Hematopoietic multipotent progenitor cell treated with erythropoietin and hydrocortisone succinate and interleukin-3 and kit ligand, for 17 days (in vitro differentiated cells): ENCODE measurements around the gene HS3ST5.
"Not testable (repeated sequence)": the region's sequence is repeated elsewhere in the genome, so short reads cannot be mapped to it uniquely, and the experiment has no call there.

ENCODE experiments used
- DNase-seq: peaks from one replicate; pipeline ENCODE4 v3.0.0-alpha.2; 2015; ENCODE audit warnings: low spot score

The HS3ST5 gene

DNA sequence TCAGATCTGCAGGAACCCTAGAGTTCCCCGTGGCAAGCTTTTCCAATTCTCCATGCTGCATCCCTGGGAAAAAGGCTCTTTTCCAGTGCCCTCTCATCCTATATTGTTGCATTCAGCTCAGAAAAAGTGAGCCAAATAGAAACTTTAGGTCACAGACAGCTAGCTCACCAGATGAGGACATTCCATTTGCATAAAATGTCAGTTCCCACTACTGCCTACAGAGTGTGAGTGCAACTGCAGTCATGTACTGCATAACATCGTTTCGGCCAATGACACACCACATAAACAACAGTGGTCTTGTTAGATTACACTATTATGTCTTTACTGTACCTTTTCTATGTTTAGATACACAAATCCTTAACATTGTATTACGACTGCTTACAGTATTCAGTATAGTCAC, 8.6 kb downstream of the HS3ST5 start:
- no peak for DNase-seq

DNA sequence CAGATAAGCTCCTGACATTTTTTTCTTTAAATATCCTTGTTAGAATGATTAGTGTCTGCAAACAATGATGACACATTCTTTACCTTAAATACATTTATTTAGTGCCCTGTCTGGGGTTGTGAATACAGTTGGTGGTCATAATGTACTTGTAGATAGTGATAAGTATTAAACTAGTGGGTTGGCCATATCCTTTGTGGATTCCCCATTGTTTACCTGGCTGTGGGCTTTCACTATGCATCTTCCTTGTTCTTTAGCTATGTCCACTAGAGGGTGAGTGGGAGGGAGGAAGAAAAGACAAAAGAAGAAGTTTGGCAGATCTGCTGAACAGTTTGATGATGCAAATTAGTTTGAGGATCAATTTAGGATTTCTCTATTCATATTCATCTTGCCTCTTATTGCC, 15.7 kb downstream of the HS3ST5 start:
- DNase-seq: no peak

DNA sequence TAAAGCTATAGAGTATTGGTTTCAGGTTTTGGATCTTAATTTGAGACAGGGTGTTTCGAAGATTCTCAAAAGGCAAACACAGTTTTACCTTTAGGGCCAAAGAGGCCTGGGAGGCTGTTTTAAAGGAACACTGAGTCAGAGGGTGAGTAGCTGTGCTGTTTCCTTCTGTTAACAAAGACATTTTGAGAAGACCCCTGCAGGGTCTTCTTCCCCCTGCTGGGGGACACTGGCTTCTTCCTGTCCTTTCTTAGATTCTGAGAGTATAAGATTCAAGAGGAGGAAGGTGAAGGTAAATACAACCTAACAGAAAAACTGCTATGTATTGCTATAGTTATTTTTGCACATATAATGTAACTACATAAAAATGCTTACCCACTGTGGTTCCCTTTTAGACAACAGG, 19.0 kb downstream of the HS3ST5 start:
- DNase-seq: no peak

DNA sequence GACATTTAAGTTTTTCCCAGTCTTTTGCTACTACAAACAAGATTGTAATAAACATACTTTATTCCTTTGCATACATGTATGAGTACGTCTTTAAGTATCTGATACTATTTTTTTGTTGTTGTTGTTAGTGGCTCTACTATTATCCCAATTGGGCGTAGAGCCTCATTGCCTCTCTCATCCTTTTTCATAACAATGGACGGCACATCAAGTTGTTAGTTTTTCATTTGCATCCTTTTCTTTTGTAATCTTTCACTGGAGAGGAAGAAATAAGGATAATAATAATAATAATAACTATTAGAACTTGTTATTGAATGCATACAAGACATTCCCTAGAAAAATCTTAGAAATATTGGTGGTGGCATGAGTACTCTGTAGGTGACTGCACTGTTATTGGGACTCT, 23.1 kb downstream of the HS3ST5 start:
- DNase-seq: no peak

DNA sequence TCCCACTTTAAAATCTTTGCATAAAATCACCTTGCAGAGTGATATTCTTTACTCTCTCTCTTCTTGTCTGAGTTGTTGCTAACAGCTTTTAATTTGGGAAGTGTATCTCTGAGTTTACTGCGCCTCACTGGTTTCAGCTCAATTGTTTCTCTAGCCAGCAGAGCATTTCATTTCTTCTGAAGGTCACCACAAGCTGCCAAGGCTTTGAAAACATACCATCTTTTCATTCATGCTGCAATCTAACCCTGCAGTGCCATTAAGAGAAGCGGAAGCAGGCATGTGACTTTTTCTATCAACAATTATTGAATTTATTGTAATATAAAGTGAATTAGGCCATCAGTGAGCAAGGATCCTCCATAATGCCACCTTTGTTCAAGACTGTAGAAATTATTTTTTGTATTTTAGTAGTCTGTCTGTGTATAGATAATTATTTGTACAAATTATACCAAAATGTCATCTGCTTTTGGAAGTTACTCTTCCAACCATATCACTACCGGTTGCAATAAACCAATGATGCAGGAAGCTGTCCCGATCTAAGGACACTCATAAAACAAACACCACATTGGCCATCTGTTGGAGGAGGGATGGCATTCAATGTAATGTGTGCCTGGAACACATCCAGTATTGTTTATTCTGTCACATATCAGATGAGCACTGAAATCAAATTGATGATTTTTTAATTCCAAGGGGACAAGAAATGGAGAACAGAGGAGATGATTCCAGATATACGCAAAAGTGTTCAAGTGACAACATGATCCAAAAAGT, 26.8 kb downstream of the HS3ST5 start:
- no peak for DNase-seq

DNA sequence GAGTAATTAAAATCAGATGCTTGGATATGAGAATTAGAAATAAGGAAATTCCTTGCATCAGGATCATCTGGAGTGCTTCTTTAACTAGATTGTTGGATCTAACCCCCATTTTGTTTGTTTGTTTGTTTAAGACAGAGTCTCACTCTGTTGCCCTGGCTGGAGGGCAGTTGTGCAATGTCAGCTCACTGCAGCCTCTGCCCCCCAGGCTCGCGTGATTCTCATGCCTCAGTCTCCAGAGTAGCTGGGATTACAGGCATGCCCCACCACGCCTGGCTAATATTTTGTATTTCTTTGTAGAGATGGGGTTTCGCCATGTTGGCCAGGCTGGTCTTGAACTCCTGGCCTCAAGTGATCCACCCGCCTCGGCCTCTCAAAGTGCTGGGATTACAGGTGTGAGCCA, 29.0 kb downstream of the HS3ST5 start:
- DNase-seq: not testable (repeated sequence)

DNA sequence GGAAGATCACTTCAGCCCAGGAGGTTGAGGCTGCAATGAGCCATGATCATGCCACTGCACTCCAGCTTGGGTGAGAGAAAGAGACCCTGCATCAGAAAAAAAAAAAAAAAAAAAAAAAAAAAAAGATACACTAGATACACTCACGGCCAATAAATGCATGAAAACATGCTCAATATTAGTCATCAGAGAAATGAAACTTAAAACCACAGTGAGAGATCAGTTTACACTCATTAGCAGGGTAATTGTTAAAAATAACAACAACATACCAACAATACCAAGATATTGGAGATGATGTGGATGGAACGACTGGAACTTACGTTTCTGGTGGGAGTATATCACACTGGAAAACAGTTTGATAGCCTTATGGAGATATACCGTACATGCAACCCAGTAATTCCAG, 29.9 kb downstream of the HS3ST5 start:
- no peak for DNase-seq

DNA sequence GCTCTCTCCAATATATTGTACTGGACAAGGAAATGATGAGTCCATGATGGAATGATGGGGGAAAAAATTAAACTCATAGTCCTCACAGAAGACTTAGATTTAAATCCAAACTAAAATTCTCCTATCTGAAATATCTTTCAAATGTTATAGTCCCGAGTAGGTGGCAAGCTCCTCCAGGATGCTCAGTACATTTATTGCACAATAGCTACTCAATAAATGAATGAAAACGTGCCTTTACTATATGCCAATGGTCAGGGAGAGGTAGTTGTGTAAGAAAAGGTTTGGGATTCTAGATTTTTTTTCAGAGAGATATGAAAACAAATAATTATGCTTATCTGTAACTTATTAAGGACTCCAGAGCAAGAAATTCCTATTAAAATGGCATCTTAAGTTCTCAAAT, 32.8 kb downstream of the HS3ST5 start:
- no peak for DNase-seq

DNA sequence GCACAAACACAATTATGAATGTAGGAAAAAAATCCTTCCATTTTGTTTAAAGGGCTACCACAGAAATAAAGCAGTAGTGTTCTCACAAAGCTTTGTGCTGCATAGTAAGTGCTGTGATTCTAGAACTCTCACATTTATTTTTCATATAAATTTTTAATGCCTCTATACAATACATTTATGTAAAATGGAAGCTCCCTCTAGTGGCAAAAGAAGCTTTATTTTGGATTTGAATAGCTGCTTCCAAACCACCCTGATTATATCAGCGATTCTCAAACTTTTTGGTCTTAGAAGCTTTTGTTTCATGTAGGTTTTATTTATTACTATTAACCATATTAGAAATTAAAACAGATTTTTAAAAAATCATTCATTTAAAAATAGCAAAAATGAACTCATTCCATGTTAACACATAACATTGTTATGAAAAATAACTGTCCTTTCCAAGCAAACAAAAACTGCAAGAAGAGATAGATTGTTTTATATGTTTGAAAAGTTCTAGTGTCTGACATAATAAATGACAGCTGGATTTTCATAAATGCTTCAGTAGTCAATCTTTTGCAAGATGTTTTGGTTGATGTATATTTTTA, 38.4 kb downstream of the HS3ST5 start:
- no peak for DNase-seq

DNA sequence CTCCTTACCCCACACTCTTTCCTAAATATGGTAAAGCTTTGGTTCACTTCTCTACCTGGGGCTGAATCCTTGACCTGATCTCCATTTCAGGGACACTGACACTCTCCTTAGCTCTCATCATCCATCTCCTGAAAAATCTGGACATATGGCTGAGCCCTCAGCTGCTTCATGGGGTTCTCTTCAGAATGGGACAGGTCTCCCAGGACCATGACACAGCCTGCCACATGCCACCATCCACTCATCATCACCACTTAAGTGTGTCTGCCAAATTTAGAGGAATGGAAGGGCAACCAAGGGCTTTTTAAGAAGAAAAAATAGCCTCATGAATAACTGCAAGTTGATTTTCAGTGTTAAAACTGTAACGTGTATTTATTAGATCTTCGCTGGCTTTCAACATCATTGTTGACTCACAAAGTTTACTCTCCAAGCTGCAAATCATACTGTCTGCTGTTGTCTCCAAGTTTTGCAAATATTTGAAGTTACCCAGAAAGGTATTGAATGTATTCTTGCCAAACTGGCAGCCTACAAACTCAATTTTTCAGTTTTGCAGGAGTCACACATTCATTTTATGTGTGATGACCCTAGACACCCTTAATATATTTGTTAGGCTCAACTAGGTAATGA, 41.1 kb downstream of the HS3ST5 start:
- DNase-seq: no peak

DNA sequence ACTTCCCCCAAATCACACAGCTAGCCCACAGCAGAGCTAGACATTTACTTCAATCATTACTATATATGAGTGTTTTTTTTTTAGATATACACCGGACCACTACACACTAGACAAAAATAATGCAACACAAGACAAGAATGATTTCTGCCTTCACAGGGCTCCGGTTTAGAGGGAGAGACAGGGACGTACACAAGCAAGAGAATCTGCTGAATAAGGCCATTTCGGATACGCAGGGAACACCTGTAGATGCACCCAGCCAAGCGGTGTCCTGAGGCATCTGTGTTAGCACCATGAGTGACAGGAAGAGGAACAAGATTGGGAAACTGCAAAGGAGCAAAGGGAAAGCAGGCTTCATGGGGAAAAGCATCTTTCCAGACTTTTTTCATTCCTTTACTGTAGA, 45.7 kb downstream of the HS3ST5 start:
- DNase-seq: no peak

DNA sequence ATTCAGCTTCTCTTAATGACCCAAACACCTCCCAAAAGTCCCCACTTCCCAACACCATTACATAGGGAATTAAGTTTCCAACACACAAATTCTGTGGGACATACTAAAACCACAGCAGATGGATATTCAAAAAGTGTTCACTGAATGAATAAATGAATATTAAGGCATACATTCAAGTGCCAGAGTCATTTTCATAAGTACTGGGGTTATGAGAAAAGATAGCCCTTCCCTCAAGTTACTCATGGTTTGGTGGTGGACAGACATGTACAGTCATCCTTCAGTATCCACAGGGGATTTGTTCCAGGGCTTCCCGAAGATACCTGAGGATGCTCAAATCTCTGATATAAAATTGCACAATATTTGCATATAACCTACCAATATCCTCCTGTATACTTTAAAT, 50.4 kb downstream of the HS3ST5 start:
- no peak for DNase-seq

DNA sequence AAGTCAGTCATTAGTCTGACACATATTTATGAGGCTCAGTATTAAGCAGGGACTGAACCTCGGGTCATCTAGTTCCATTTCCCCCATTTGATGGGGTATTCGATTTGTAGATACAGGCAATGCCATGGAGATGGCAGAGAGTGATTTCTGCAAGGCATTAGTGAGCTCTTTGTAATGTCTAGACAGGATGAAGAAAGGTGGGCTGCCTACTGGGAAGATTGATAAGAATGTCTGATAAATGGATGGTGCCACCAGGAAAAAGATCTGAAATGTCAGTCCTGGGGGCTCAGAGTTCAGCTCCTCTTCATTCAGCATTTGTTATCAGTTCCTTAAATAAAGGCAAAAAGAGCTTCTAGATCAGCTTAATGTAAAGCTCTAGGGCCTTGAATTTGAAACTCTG, 51.4 kb downstream of the HS3ST5 start:
- no peak for DNase-seq

DNA sequence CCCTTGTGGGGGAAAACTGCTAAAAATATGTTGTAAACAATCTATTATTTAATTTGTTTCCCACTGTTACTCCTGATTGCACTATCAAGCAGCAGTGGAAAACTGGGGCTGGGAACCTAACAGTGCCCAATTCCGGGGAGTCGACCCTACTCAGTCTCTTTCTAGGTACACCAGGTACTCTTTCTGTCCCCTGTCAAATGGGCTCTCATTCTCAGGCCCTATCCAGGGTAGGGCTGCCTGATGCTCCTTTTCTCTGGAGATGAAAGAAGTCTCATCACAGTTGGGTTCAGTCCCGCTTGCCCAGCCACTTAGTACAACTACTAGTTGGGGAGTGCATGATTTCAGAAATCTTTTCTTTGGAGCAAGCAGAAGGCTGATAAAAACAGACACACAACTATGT, 52.0 kb downstream of the HS3ST5 start:
- no peak for DNase-seq

DNA sequence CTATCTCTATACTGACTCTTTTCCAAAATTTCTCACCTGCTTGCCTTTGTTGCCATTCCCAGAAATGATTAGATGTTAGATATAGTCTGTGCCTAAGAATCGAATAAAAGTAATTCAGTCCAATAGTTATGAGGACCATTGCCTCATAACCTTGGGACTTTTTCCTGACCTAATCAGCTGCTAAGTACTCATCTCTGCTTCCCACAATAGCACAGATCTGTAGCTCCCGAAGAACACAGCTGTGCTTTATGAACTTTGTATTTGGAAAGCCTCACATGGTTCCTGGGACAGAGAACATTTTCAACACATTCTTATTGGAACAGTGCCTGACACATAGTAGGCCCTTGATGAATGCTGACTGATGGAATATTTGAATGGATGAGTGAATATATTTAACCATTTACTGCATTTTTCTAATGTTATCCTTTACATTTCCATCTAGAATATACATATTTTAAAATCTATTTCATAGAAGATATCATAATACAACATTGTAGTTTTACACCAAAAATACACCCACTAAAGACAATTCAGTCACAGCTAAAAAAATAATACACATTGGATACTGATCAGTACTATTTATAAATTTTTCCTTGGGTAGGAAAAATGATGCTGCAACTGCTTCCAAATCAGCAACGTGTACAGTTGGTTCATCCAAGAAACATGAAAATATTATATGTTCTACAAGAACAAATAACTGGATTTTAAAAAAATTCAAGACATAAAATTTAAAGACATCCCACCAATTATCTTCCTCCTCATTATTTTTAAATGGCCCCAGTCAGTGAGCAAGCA, 53.9 kb downstream of the HS3ST5 start:
- no peak for DNase-seq

DNA sequence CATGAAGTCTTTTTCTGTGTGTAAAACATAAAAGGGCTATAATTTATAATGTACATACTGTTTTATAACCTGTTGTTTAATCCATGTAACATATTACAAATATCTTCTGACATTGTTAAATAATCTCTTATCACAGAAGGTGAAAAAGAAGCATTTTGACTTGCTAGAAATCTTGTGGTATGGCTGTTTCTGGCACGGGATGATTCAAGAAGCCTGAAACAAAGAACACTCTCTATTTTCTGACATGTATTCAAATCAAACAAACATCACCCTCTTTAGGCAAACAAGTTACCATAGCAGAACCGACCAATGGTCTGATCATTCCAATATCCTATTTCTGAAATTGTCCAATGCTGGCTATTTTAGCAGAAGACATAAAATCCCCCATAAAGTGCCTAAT, 55.4 kb downstream of the HS3ST5 start:
- no peak for DNase-seq

DNA sequence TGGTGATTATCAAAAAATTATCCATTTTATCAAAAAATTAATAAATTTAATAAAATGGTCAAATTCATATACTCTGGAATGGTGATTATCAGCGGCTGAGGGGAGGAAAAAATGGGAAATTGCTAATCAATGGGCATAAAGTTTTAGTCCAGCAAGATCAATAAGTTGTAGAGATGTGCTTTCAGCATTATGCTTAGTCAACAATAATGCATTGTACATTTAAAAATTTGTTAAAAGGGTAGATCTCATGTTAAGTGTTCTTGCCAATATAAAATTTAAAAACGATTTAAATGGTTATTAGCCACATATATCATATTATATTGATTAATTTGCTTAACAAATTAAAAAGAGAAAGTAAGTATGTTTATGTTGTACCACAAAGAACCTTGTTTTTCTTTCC, 56.6 kb downstream of the HS3ST5 start:
- DNase-seq: no peak

DNA sequence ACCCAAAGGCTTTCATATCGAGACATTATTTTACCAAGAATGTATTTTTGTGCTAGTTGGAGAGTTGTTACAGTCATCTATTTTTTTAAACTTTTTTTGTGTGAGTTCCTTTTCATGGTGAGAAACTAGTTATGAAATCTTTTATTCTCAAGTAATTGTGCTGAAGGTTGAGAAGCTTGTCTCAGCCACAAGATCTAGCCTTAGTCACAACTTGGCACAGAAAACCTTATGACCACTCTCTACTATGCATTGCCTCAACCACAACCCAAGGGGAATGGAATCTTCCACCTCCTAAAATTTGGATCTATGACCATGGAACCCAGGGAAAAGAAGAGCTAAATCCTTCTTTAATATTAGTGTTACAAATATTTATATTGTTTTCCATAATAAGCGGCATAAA, 58.5 kb downstream of the HS3ST5 start:
- no peak for DNase-seq

DNA sequence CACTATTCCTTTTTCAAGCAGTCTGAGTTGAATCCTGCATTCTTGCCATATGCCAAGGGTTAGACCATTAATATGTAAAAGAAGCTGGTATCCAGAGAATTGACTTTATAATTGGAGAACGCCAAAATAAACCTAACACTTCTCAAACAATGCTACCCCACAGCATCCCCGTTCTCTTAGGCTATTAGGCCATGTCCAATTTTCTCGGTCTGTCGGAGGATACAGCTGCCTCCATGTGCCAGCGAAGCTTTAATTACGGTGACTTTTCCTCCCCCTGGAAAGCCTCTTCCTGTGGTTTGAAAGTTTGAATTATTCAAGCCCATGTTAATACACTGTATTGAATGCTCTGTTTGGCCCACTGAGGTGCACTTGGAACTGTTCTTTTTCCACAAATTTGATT, 60.5 kb downstream of the HS3ST5 start:
- no peak for DNase-seq

DNA sequence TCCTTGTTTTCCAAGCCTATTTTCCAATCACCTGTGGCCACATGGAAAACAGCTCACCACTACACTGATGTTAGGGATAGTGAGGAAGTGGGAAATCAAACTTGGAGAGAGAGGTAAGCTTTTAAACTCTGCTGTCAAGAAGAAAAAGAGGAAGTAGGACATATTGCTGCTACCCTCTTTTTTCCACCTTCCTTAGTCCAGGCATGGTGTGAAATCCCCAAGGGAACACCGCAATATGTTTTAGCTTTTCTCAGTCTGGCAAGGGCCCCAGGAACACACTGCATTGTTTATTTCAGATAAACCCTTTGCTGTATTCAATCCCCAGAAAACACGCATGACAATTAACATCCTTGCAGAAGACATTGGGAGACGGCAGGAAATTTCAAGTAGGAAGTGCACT, 61.3 kb downstream of the HS3ST5 start:
- DNase-seq: no peak

DNA sequence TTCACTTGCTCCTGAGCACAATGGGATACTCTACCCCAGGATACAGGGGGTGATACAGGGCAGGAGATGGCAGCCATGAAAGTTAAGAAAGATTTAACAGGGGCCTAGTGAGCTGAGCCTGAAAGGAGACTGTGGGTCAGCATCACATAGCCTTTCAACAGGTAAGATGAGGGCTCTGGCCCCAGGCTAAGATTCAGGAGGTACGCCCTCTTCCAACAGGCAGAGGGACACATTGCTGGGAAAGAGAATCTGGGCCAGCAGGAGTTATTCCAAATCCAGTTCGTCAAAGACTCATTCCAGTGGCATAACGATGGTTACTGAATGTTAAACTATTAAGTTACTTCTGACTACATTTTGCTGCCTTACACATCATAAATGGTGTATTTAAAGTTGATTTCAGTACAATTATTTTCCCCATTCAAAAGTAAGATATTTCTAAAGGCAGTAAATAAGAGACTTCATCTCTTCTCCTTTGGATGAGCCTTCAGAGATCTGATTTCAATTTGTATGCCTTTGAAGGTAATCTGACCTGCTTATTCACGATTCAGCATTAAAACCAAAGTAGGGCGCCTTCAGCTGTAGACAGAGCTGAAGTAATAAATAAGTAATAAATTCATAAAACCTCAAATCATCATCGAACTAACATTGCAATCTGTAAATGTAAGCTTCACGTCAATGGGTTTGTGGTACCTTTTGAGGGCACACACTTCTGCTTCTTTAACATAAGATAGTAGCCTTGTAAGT, 62.4 kb downstream of the HS3ST5 start:
- no peak for DNase-seq

DNA sequence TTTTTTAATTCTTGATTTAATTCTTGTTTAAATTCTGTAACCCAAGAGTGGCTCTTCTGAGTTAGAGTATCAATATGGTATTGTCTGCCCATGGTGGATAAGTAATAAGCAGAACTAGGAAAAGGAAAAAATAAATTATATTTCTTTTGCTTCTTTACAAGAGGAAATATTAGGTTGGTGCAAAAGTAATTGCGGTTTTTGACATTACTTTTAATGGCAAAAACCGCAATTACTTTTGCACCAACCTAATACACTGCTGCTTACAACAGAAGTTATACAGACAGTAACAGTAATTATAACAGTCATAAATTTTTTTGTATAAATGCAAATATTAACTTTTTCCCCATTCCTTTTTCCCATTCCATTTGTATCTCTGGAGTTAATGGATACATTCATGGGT, 65.6 kb downstream of the HS3ST5 start:
- DNase-seq: no peak
